B cell (primary cell): ENCODE results near the gene CLEC19A. TPM values are rescaled to one million over a fixed set of nuclear protein-coding genes. Genes with fewer than 3 reads are reported as not detected.

Experiments used
- ATAC-seq: fragments of 200-7000 bp; cut with Tn5 transposase; one replicate; pipeline ENCODE4 v1.10.0; 2021; ENCODE audit warnings: low read depth, mild to moderate bottlenecking, moderate number of reproducible peaks, moderate library complexity
- CTCF ChIA-PET: fragments of 350-600 bp; sonication (Branson Sonifier 250); formaldehyde crosslinking; loops from one replicate; lab custom pipeline; 2021; ENCODE audit warnings: antibody characterized with exemption, inconsistent platforms; lab: Charles Lee
- POLR2A ChIA-PET: fragments of 350-600 bp; sonication (Branson Sonifier 250); formaldehyde crosslinking; loops from one replicate; lab custom pipeline; 2021; ENCODE audit warnings: antibody characterized with exemption; lab: Charles Lee
- DNase-seq: peaks from one replicate; pipeline ENCODE4 v3.0.0; 2013
- H2AFZ ChIP-seq: 2 replicates; pipeline ENCODE4 v1.6.1; 2012; ENCODE audit warnings: mild to moderate bottlenecking, low read depth, low read length; ENCODE audit not compliant: insufficient read depth, poor library complexity, severe bottlenecking
- H3K27ac ChIP-seq, 2 donors: 1 replicate in 1 of 2; 2 replicates in 1 of 2; pipeline ENCODE4 v1.5.1; 2012 to 2013; ENCODE audit warnings: low read length in 2 of 2, mild to moderate bottlenecking in 2 of 2, moderate library complexity in 1 of 2
- H3K27me3 ChIP-seq, 4 experiments: fragments of 200-600 bp in 1 of 4; sonication (generic) in 1 of 4; replicated peaks in 1 of 4; 1 replicate in 2 of 4; 2 replicates in 2 of 4; pipeline versions ENCODE4 v1.6.1 to v1.7.0; 2013 to 2016; ENCODE audit warnings: low read length in 3 of 4, mild to moderate bottlenecking in 2 of 4, mixed read lengths in 1 of 4, moderate library complexity in 1 of 4; ENCODE audit not compliant: insufficient read depth in 4 of 4, control insufficient read depth in 3 of 4; ENCODE audit errors: control extremely low read depth in 1 of 4
- H3K36me3 ChIP-seq, 2 experiments: replicated peaks in 1 of 2; 1 replicate in 1 of 2; 2 replicates in 1 of 2; pipeline versions ENCODE4 v1.6.1 to v1.7.1; 2013; ENCODE audit warnings: low read length in 1 of 2; ENCODE audit not compliant: insufficient read depth in 2 of 2, control insufficient read depth in 1 of 2; ENCODE audit errors: control extremely low read depth in 1 of 2, extremely low read depth in 1 of 2
- H3K4me1 ChIP-seq, 2 donors: fragments of 200-600 bp in 1 of 2; sonication (generic) in 1 of 2; 1 replicate in 1 of 2; 2 replicates in 1 of 2; pipeline versions ENCODE4 v1.5.1 to v1.6.1; 2013 to 2017; ENCODE audit warnings: low read length in 2 of 2; ENCODE audit not compliant: control insufficient read depth in 2 of 2, insufficient read depth in 2 of 2
- H3K4me2 ChIP-seq: replicated peaks from 2 replicates; pipeline ENCODE3; 2012; ENCODE audit warnings: mild to moderate bottlenecking, low read depth, low read length; ENCODE audit not compliant: poor library complexity, severe bottlenecking
- H3K4me3 ChIP-seq, 5 experiments: fragments of 200-600 bp in 1 of 5; sonication (generic) in 1 of 5; 1 replicate in 3 of 5; 2 replicates in 2 of 5; pipeline versions ENCODE4 v1.5.1 to v1.7.0; 2011 to 2016; ENCODE audit warnings: low read length in 4 of 5, mild to moderate bottlenecking in 4 of 5, low read depth in 2 of 5, control low read depth in 1 of 5, moderate library complexity in 1 of 5; ENCODE audit not compliant: insufficient read depth in 1 of 5; ENCODE audit errors: control extremely low read depth in 1 of 5, extremely low read depth in 1 of 5
- H3K79me2 ChIP-seq: fragments of 200-600 bp; sonication (generic); one replicate; pipeline ENCODE4 v1.6.0; 2016; ENCODE audit warnings: low read length; ENCODE audit not compliant: control insufficient read depth, insufficient read depth
- H3K9ac ChIP-seq: fragments of 200-600 bp; sonication (generic); 2 replicates; pipeline ENCODE4 v1.6.1; 2017; ENCODE audit warnings: mild to moderate bottlenecking, low read length, moderate library complexity
- H3K9me3 ChIP-seq, 3 donors: one replicate each; pipeline versions ENCODE4 v1.6.1 to v1.7.1; 2013; ENCODE audit warnings: low read length in 2 of 3; ENCODE audit not compliant: control insufficient read depth in 2 of 3, insufficient read depth in 1 of 3; ENCODE audit errors: control extremely low read depth in 1 of 3
- H4K20me1 ChIP-seq: 2 replicates; pipeline ENCODE4 v1.6.0; 2012; ENCODE audit warnings: mild to moderate bottlenecking, low read length; ENCODE audit not compliant: insufficient read depth, control insufficient read depth, poor library complexity, severe bottlenecking
- H3K27ac Mint-ChIP-seq: one replicate; pipeline ENCODE4 v1.8.0; 2021; ENCODE audit warnings: mixed read lengths
- H3K27me3 Mint-ChIP-seq: one replicate; pipeline ENCODE4 v1.8.0; 2021; ENCODE audit warnings: mixed read lengths
- H3K4me1 Mint-ChIP-seq: one replicate; pipeline ENCODE4 v1.8.0; 2021; ENCODE audit warnings: mixed read lengths
- H3K4me3 Mint-ChIP-seq: one replicate; pipeline ENCODE4 v1.8.0; 2021; ENCODE audit warnings: mixed read lengths
- H3K9me3 Mint-ChIP-seq: one replicate; pipeline ENCODE4 v1.8.0; 2022; ENCODE audit warnings: mixed read lengths; ENCODE audit not compliant: insufficient read depth
- CTCF ChIP-seq: fragments of 200-600 bp; IDR thresholded peaks from one replicate; pipeline ENCODE4 v1.8.0; 2022; ENCODE audit warnings: antibody characterized with exemption, mild to moderate bottlenecking
- EZH2 ChIP-seq: IDR thresholded peaks from 2 replicates; pipeline ENCODE4 v1.6.1; 2012; ENCODE audit warnings: borderline replicate concordance, low read depth, mild to moderate bottlenecking, moderate library complexity, low read length; ENCODE audit not compliant: insufficient read depth, poor library complexity, severe bottlenecking
- WGBS: methylation state at CpG from one replicate; pipeline ENCODE4 v1.1.5; 2013; ENCODE audit warnings: missing lambda C conversion rate; ENCODE audit not compliant: insufficient coverage; 5-methylcytosine and 5-hydroxymethylcytosine counted together
- intact Hi-C: fragments of 100-400 bp; cut with micrococcal nuclease; formaldehyde crosslinking; loops from one replicate; pipeline ENCODE4 v1.10.0; 2022
- polyA plus RNA-seq: library from polyadenylated mRNA; depleted of rRNA; stranded (reverse); fragments of >200 nt; gene quantifications from 2 replicates; pipeline ENCODE4 v1.2.3, GENCODE V29; 2012
- total RNA-seq, 2 donors: library from RNA; stranded (reverse); fragments of 120-200 nt in 1 of 2; gene quantifications; 1 replicate in 1 of 2; 2 replicates in 1 of 2; pipeline versions ENCODE4 v1.2.3 to v1.2.4, GENCODE V29; 2013 to 2022

Gene CLEC19A
- total and polyA plus RNA-seq, 2 donors (not counting 1 experiment from before 2014, with no cell fraction given), result not detected

- Histone ChIP-seq H3K4me3 (no peak overlapping the region), H3K9ac (no peak overlapping the region), H3K36me3 (no peaks in the 10 kb centered on the region), H3K27me3 (peaks cover 0 to 12% (median 6%) of the 10 kb centered on the region in 4 experiments), H4K20me1 (no peaks in the 10 kb centered on the region), H3K4me1 (no peaks in the 10 kb centered on the region), H3K27ac (no peak overlapping the region), H3K79me2 (no peaks in the 10 kb centered on the region), H3K4me2 (no peak overlapping the region), H2AFZ (no peak overlapping the region), H3K9me3 (no peaks in the 10 kb centered on the region)
- Mint-ChIP-seq H3K27me3 (peaks cover 17% of the 10 kb centered on the region), H3K9me3 (no peaks in the 10 kb centered on the region), H3K4me3 (no peak overlapping the region), H3K4me1 (no peaks in the 10 kb centered on the region), H3K27ac (no peak overlapping the region)
- DNase-seq (no peak), ATAC-seq (no peak)
- WGBS, result 14% methylated on average over 1 of the region's 3 CpGs
- ChIA-PET POLR2A (no interaction called here), CTCF (no interaction called here)
- no peak for TF ChIP-seq EZH2
- TF ChIP-seq CTCF, result no peak
- intact Hi-C loops, result no loop called here
Measured at GRCh38 chr16:19346335-19346922, 60.9 kb downstream of the CLEC19A start.

GRCh38 chr16:19348125-19348524 is 62.6 kb downstream of the CLEC19A start:
- H2AFZ ChIP-seq, result no peak overlapping the region
- WGBS, result 90% methylated on average over 2 of the region's 6 CpGs
- POLR2A ChIA-PET, result no interaction called here

More at GRCh38 chr16:19348125-19348524, 62.6 kb downstream of the CLEC19A start:
- intact Hi-C loops, result no loop called here
- Mint-ChIP-seq H3K4me3 (no peak overlapping the region), H3K27ac (no peak overlapping the region), H3K9me3 (no peaks in the 10 kb centered on the region), H3K27me3 (peaks cover 14% of the 10 kb centered on the region), H3K4me1 (no peaks in the 10 kb centered on the region)
- Histone ChIP-seq H3K4me2 (no peak overlapping the region), H3K79me2 (no peaks in the 10 kb centered on the region), H3K4me1 (no peaks in the 10 kb centered on the region), H3K36me3 (no peaks in the 10 kb centered on the region), H4K20me1 (no peaks in the 10 kb centered on the region), H3K9me3 (no peaks in the 10 kb centered on the region), H3K27ac (no peak overlapping the region), H3K9ac (no peak overlapping the region), H3K27me3 (peaks cover 0 to 12% (median 6%) of the 10 kb centered on the region in 4 experiments), H3K4me3 (no peak overlapping the region)
- TF ChIP-seq EZH2 (no peak), CTCF (no peak)
- ATAC-seq (no peak), DNase-seq (no peak)
- CTCF ChIA-PET, result no interaction called here
